ENCODE measurements around the gene PTPN9.

The PTPN9 gene

DNA sequence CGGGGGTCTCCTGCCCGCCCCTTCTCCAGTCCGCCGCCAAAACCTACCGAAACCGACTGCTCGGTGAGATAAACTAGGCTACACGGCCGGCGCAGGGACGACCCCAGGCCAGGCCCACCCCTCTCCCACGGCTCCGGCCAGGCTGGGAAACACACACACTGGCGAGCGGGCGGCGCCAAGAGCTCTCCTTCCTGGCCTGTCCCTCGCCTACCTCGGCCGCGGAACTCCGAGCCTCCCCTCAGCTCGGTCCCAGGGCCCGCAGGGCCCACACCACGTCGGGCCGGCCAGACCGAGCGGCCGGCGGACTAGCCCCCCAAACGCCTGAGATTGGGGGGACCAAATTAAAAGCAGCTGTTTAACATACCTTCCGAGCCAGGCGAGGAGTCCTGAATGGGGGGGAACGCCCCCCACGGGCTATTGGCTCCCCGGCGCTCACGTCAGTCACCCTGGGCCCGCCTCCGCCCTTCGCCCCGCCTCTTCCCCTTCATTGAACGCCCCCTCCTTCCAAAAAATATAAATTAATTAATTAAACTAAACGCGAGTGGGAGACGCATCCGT is 123.6 kb downstream of the PTPN9 start:
- H3K4me2 ChIP-seq (ENCODE audit: low read depth, low read length) = peak overlapping the region; percentile 85
- peak overlapping the region; percentile 98 for H3K27ac ChIP-seq (ENCODE audit: low read length)
- H4K20me1 ChIP-seq (ENCODE audit: insufficient read depth, low read length) = peaks cover under 1% of the 10 kb centered on the region; the same call in 1 of the 2 replicates
- H3K79me2 ChIP-seq (ENCODE audit: low read length) = peaks cover 12% of the 10 kb centered on the region
- peak overlapping the region; percentile 88 for H3K9ac ChIP-seq (ENCODE audit: low read length)
- H3K36me3 ChIP-seq (replicated peaks; ENCODE audit: insufficient read depth, low read length) = no peaks in the 10 kb centered on the region
- peak overlapping the region; percentile 92 for H3K4me3 ChIP-seq (ENCODE audit: low read length)
- H2AFZ ChIP-seq (ENCODE audit: low read length) = peak overlapping the region; percentile 94
- TF ChIP-seq CTCF (IDR thresholded peaks at IDR 0.05; ENCODE audit: low read length) (no peak), EZH2phosphoT487 (IDR thresholded peaks at IDR 0.05; ENCODE audit: low read length) (no peak), EZH2 (optimal IDR thresholded peaks at IDR 0.05; ENCODE audit: low read depth, low read length) (no peak)
- peaks cover 41% of the 10 kb centered on the region for H3F3A ChIP-seq (ENCODE audit: insufficient read depth, low read length)
- no peaks in the 10 kb centered on the region for H3K9me3 ChIP-seq (replicated peaks; ENCODE audit: insufficient read depth, low read length)
- H3K9me2 ChIP-seq (replicated peaks; ENCODE audit: insufficient read depth, low read length) = no peaks in the 10 kb centered on the region
- peaks cover 5% of the 10 kb centered on the region; the same call in 1 of the 2 replicates for H3K4me1 ChIP-seq (ENCODE audit: low read length)
- DNase-seq = peak; percentile 81
- H3K27me3 ChIP-seq (replicated peaks; ENCODE audit: insufficient read depth, low read length) = no peaks in the 10 kb centered on the region

DNA sequence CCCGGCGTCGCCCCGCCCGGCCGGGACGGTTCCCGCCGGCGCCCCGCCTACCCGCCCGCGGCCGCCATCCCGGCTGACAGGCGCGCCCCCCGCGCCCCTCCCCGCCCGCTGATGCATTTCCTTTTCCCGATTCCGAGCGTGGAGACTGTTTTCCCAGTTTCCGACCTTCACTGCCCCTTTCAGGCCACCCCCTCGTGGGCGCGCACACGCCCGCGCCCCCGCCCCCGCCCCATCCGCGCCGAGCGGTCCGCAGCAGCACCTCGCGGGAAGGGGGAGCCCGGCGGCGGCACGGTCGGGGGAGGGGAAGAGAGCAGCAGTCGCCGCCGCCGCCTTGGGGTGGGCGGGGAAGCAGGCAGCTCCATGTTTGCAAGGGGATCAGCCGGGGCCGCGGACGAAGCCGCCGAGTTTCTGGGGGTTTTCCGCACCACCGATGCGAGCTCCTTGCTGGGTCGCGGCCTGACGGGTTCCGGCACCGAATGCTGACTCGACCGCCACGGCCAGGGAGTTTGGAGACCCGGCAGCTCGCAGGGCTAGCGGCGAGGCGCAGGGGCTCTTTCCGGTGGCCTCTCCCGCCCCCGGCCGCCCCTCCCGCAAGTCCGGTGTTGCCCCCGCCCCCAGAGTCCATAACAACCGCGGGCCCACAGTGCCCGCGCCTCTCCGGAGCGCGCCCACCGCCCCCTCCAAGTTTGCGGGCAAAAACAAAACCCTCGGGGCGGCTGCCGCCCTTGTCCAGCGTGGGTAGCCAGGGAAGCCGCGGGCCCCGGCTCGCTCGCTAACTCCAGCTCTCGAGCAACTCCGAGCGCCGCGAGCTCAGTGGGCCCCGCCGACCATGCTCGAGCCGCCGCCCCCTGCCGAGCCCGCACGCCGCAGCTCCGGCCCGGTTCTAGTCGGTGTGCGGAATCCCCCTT is 124.4 kb downstream of the PTPN9 start:
- Histone ChIP-seq H3F3A (ENCODE audit: insufficient read depth, low read length) (peaks cover 45% of the 10 kb centered on the region), H2AFZ (ENCODE audit: low read length) (peak overlapping the region; percentile 66), H3K27ac (ENCODE audit: low read length) (peak overlapping the region; percentile 98), H3K36me3 (replicated peaks; ENCODE audit: insufficient read depth, low read length) (no peaks in the 10 kb centered on the region), H3K4me1 (ENCODE audit: low read length) (peaks cover 5% of the 10 kb centered on the region; the same call in 1 of the 2 replicates), H3K9me2 (replicated peaks; ENCODE audit: insufficient read depth, low read length) (no peaks in the 10 kb centered on the region), H3K79me2 (ENCODE audit: low read length) (peaks cover 20% of the 10 kb centered on the region), H4K20me1 (ENCODE audit: insufficient read depth, low read length) (peaks cover 6% of the 10 kb centered on the region), H3K9me3 (replicated peaks; ENCODE audit: insufficient read depth, low read length) (no peaks in the 10 kb centered on the region), H3K4me3 (ENCODE audit: low read length) (peak overlapping the region; percentile 92), H3K9ac (ENCODE audit: low read length) (peak overlapping the region; percentile 88), H3K4me2 (ENCODE audit: low read depth, low read length) (peak overlapping the region; percentile 77), H3K27me3 (replicated peaks; ENCODE audit: insufficient read depth, low read length) (no peaks in the 10 kb centered on the region)
- peak; percentile 62 for DNase-seq
- no peak for TF ChIP-seq EZH2 (optimal IDR thresholded peaks at IDR 0.05; ENCODE audit: low read depth, low read length)
- TF ChIP-seq EZH2phosphoT487 (IDR thresholded peaks at IDR 0.05; ENCODE audit: low read length) = no peak

DNA sequence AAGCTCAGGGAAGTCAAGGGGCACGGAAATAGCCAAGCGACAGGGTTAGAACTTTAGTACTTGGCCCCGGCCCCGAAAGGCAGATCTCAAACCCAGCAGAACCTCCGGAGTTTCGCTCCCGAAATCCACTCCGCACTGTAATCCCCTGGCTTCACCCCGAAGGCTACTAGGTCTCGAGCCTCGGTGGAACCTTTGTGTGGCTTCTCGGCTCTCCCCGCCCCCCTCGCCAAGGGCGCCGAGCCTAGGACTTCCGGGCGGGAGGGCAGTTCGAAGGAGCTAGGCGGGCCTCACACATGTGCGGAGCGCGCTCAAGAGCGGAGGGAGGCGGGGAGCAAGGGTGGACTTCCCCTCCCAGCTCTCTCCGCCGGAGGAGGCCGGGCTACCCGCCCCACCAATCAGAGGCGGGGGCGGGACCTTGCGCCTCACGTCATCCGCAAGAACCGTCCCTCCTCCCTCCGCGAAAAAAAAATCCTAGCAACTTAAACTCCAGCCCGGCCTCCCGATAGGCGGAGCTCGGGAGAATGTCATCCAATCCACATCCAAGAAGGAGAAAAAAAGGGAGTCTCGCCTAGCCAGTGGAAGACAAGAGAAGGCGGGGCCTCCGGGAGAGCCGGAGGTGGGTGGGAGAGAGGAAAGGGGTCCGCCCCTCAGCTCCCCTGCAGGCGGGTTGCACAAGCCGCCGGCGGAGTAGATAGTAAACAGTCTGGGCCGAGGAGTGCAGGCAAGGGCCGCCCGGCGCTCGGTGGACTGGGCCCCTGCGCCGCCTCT is 125.2 kb downstream of the PTPN9 start:
- no peaks in the 10 kb centered on the region for H3K27me3 ChIP-seq (replicated peaks; ENCODE audit: insufficient read depth, low read length)
- peak overlapping the region; percentile 71 for H3K4me3 ChIP-seq (ENCODE audit: low read length)
- H3K9ac ChIP-seq (ENCODE audit: low read length) = peak overlapping the region; percentile 96
- TF ChIP-seq EZH2phosphoT487 (IDR thresholded peaks at IDR 0.05; ENCODE audit: low read length) = no peak
- no peak for TF ChIP-seq EZH2 (optimal IDR thresholded peaks at IDR 0.05; ENCODE audit: low read depth, low read length)
- TF ChIP-seq CTCF (IDR thresholded peaks at IDR 0.05; ENCODE audit: low read length) = no peak
- H2AFZ ChIP-seq (ENCODE audit: low read length) = peak overlapping the region; percentile 47; the same call in 1 of the 2 replicates
- no peaks in the 10 kb centered on the region for H3K36me3 ChIP-seq (replicated peaks; ENCODE audit: insufficient read depth, low read length)
- H3K9me3 ChIP-seq (replicated peaks; ENCODE audit: insufficient read depth, low read length) = no peaks in the 10 kb centered on the region
- H3K4me2 ChIP-seq (ENCODE audit: low read depth, low read length) = peak overlapping the region; percentile 93
- DNase-seq = peak; percentile 99
- H3F3A ChIP-seq (ENCODE audit: insufficient read depth, low read length) = peaks cover 45% of the 10 kb centered on the region
- no peaks in the 10 kb centered on the region for H3K9me2 ChIP-seq (replicated peaks; ENCODE audit: insufficient read depth, low read length)
- H3K27ac ChIP-seq (ENCODE audit: low read length) = peak overlapping the region; percentile 98
- H3K4me1 ChIP-seq (ENCODE audit: low read length) = peaks cover 14% of the 10 kb centered on the region
- H3K79me2 ChIP-seq (ENCODE audit: low read length) = peaks cover 28% of the 10 kb centered on the region
- peaks cover 14% of the 10 kb centered on the region for H4K20me1 ChIP-seq (ENCODE audit: insufficient read depth, low read length)

Measured in MM.1S (cell line).